Measurements from ENCODE around the gene RAN.
"Not testable (repeated sequence)": the region's sequence is repeated elsewhere in the genome, so short reads cannot be mapped to it uniquely, and the experiment has no call there.

Gene RAN

DNA sequence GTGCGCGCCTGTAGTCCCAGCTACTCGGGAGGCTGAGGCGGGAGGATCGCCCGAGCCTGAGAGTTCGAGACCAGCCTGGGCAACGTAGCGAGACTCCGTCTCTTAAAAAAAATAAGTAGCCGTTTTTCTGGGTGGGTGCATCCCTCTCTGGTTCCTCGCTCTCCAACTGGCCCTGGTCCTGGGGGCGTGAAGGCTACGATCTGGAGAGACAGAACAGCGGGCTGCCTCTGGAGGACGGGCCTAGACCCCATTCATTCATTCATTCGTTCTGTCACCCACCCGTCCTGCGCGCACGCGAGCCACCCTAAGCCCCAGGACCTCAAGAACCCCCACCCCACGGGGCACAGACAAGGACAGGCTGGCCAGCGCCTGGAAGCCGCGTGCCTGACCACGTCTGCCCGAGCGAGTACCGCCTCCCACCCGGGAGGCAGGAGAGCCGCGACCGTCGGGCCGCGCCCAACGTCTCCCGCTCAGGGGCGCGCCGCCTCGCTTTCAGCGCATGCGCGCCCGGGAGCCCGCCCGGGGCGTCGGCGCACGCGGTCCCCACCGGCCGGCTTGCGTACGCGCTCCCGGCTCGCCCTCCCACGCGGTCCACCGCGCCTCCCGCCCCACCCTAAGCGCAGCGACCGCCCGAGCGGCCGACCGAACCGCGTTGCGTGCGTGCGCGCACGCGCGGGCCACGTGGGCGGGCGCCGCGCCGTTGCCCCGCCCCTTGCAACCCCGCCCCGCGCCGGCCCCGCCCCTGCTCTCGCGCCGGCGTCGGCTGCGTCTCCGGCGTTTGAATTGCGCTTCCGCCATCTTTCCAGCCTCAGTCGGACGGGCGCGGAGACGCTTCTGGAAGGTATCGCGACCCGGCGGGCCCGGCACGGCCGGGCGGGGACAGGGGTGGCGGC is at the start of gene RAN:
RAN (plus strand) TSS at position 781 of the 893 bp plus-strand sequence. CDS start 528 bp downstream, outside the sequence.
- DNase-seq = peak; percentile 26

DNA sequence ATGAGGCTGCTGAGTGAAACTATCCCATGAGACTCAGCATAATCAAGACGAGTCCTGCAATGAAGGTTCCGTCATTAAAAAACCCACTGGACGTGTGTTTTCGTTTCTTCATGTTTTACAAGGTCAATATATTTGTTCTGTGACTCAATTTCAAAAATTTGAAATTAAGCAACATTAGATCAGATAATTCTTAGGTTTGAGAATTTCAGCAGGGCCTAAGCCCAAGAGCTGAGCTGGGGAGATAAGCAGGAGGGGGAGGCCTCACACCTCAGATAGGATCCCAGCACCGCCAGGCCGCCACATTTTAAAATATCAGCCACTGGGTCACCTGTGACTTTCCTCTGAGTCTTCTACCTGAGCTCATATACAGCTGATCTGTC is 46.1 kb upstream of the RAN start:
- no peak for DNase-seq

DNA sequence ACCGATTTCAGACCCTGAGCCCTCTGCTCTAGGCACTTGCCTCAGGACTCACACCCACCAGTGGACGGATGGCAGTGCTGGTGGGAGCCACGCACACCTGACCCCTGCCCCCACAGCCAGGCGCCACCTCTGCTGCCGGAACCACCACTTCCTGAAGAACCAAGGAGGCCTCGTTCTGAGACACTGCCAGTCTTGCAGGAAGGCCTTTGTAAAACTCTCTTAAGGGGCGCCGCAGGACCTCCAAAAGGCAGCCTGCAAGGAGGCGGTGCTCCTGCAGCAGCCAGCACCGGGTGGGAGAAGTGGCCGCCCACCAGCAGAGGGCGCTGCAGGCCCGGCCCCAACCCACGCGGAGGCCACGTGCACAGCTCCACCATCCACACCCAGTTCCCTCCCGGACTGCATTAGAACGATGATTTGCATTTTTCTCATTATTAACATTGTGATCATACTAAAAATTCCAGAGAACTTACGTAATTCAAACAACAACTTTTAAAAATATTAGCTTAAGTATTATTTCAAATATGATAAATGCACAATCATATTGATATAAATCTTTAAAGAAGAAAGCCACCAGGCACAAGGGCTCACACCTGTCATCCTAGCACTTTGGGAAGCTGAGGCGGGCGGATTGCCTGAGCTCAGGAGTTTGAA is 45.6 kb upstream of the RAN start:
- DNase-seq = no peak

DNA sequence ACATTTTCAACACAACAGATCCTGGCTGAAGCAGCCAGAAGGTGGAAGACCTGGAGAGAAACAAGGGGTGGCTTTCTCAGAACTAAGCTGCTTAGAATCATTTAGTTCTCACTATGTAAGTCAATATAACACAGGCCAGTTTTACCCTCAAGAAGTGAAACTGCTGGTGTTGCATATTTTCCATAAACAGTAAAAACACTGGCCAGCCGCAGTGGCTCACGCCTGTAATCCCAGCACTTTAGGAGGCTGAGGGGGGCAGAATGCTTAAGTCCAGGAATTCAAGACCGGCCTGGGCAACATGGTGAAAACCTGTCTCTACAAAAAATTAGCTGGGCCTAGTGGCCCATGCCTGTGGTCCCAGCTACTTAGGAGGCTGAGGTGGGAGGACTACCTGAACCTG is 44.4 kb upstream of the RAN start:
- DNase-seq = no peak

DNA sequence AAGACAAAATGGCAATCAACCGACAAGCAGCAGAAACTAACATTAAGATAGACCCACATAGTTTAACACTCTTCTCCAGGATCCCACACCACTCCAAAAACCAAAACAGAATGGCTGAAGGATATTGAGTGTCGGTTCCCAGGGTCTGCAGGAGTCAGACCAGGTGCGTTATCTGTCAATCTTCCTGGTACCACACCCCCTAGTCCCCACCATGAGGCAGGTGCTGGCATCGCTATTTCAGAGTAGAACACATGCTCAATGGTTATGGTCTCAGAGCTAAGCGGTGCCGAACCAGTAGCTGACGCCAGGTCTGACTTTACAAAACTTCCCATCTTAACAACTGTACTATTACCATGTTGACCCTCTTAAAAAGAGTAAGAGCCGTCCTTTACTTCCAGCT is 43.0 kb upstream of the RAN start:
- DNase-seq = no peak

DNA sequence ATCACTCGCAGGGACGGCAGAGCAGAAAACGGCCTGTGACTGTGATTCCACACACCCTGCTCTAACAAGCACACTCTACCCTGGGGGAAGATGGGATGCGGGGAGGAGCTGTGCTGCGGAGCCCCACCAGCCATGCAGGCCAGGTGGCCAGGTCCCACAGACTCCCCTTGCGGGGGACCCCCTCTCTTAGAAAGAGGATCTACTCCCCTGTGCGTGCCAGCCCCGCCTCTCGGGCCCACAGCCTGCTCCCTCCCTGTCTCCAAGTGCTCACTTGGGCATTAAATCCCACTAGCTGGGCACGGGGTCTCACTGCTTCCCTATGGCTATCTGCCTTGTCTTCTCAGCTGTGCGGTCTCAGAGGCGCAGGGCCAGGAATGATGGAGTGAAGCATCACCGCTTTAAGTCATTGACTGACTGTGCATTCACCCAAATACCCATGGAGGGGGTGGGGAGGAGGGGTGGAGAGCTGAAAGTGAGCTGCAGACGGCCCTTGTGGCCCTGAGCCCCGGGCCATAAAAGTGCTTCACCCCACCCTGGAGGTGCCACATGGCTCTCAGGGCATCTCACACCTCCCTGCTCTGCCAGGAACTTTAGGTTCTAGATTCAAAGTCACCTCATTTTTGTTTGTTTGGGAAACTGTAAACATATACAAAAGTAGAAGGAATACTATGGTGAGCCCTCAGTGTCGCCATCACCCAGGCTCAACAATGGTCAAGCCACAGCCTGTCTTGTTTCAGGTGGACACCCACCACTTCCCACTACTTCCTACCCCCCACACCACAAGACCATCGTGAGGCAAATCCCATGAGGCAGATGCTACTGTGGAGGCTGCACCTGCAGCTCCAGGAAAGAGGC is 42.2 kb upstream of the RAN start:
- DNase-seq = no peak

DNA sequence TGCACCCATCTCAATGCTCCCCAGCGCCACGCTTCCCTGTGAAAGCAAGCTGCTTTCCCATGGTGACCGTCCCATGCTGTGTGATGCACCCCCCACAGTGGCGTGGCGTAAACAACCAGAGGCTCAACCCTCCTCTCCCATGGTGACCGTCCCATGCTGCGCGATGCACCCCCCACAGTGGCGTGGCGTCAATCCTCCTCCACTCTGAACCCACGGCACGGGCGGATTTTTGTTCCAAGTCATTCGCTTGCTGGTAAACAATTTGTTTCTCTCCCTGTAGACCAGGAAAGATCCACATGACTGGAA is 41.7 kb upstream of the RAN start:
- DNase-seq = no peak

DNA sequence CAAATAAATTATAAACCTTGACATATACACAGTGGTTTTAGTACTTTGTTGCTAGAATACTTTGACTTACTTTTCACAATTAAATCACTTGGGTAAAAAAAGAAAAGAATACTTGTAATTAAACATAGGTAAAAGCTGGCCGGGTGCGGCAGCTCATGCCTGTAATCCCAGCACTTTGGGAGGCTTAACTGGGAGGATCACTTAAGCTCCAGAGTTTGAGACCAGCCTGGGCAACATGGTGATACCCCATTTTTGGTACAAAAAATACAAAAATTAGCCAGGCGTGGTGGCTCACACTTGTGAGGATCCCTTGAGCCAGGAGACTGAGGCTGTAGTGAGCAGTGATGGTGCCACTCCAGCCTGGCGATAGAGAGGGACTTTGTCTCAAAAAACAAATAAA is 40.6 kb upstream of the RAN start:
- DNase-seq = no peak

DNA sequence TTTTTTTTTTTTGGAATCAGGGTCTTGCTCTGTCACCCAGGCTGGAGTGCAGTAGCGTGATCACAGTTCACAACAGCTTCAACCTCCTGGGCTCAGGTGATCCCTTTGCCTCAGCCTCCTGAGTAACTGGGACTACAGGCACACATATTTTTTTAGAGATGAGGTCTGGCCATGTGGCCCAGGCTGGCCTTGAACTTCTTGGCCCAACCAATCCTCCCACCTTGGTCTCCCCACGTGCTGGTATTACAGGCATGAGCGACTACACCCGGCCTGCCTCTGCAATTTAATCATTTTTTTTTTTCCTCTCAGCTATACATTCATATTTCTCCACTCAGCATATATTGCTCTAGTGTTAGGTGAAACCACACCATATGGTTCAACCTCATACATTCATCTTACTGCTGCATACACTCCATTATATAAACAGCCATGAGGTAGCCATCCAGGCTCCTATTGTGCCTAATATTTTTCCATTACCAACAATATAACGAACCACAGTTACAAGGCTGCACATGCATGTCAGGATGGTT is 39.9 kb upstream of the RAN start:
- no peak for DNase-seq

DNA sequence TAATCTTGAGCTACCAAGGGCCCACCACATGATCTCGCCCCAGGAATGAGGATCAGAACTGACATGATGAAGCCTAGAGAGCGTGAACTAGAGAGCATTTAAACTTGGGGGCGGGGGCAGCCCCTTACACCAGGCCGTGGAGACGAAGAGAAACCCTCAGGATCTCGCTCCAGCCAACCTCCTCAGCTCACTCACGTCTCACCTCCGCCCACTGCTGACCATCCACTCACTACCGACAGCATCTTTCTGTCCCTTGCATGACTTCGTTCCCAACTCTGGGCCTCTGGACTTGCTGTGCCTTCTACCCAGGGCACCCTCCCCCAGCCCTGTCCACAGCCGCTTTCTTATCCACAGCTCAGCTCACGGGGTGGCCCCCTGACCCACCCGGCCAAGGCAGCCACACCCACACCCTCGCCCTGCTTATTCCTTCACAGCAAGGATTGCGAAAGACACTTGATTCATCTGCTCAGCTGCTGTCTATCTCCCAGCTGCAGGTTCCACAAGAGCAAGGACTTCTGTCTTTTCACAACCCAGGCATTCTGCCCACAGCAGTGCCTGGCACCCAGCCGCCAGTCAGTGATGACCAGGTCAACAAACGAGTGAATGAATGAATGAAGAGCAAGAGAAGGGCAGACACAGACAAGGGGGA is 39.2 kb upstream of the RAN start:
- DNase-seq = no peak

DNA sequence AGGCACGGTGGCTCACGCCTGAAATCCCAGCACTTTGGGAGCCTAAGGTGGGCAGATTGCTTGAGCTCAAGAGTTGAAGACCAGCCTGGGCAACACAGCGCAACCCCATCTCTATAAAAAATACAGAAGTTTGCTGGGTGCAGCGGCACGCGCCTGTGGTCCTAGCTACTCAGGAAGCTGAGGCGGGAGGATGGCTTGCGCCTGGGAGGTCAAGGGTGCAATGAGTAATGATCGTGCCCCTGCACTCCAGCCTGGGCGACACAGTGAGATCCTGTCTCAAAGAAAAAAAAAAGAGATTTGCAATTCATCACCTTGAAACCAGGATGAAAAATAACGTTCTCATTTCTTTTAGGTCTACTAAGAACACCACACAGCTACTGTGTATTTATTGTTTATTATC is 36.9 kb upstream of the RAN start:
- DNase-seq = no peak

DNA sequence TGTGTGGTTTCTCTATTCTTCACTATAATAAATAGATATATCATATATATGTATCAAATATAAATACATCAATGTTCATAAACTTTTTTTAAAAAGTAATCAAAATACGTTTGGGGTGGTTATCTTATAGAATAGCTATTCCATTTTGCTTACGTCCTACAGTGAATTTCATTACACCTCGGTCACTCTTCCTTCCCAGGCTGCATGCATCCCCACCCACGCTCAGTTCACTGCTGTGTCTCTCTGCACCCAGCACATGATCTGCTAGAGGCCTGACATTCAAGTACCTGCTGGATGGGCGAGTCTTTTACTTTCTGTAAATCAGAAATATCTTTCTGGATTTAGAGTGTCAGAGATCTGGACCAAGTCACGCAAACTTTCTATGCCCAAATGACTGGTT is 36.4 kb upstream of the RAN start:
- no peak for DNase-seq

DNA sequence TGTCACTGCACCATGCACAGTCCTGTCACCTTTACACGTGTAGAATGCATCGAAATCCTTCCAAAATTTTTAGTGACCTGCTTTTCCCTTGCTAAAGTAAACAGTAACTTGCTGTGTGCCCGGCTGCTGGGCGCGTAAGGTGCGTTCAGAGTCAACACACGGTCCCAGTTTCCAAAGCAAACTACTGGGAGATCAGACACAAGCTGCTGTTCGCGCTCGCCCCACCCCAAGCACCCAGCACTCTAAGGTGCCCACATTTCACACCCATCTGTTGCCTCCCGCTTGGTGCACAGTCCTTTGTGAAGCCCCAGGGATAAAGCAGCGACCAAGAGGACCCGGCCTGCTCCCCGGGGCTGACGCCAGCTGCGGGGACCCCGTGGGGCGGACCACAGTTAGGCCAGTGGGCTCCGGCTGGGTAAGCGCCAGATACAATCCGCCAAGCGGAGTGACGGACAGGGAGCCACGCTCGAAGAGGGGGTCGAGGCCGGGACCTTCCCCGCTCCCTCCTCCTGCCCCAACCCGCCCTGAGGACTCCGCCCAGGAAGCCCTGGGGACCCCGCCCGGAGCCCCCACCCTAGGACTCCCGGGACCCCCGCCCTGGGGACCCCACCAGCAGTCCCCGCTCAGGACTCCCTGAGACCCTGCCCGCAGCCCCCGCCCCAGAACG is 33.4 kb upstream of the RAN start:
- no peak for DNase-seq

DNA sequence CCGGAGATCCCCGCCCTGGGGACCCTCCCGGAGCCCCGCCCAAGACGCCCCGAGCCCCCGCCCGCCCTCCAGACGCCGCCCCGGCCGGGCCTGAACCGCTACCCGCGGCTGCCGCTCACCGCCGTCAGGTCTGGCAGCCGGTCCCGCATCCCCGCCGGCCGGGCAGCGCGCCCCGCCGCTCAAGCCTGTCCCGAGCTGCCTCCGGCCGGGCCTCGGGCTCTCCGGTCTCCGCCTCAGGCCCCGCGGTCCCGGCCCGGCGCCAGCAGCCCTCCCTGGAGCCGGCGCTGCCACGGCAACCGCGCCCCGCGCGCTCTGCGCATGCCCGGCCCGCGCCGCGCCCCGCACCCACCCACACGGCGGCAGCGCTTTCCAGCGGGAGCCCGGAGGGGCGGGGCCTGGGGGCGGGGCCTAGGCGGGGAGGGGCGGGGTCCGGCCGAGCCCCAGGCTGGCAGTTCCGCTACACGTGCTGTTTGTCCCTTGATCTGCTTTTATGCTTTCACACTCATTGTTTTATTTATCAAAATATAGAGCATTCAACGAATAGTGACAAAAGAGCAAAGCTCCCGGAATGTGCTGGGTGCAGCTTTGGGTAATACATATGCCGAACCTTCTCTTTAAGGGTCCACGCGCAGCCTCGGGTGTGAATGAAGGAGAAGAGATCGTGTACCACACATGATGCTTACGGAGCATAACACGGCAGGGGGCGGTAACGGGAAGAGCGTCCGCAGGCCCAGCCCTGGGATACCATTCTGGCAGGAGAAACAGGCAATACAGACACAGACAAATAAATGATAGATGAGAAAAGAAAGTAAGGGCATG is 32.7 kb upstream of the RAN start, which contains the start of gene STX2:
STX2 (minus strand) TSS at position 300 of the 819 bp plus-strand sequence; CDS start at position 149, 151 bp downstream.
- DNase-seq = peak; percentile 19

DNA sequence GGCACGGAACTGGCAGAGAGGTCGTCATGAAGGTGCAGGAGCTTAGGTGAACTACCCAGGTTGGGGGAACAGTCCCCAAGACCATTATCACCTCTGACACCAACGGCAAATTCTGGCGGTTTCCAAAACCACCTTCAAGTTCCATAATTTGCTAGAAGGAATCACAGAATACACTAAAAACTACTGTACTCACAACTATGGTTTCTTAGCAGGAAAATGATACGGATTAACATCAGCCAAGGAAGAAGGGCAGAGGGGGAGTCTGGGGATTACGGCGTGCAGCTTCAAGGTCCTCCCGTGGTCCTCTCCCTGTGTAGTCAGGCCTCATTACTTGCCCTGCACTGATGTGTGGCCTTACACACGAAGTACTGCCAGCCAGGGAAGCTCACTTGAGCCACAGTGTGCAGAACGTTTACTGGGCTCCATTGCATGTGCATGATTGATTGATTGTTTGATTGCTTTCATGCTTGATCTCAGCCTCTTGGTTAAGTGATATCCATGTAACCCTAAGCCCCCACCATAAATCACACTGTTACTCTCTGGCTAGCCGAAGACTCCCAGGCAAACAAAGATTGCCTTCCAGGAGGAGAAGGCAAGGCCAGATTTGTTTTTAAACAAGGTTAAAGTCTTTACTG is 32.0 kb upstream of the RAN start:
- DNase-seq = no peak

DNA sequence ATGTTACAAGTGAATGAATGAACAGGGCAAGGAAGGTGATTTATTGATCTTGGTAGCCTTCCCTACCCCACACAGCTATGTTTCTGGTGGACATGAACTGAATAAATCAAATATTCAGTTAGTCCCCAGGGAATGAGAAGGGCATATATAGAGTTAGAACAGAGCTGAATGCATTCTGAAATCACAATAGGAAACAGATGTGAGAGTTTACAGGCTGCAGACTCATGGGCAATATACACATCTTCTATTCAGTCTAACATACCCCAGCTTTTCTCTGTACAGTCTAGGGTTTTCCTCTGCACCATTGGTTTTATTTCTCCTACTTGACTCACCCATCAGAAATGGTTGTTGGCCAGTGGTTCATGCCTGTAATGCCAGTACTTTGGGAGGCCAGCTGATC is 25.5 kb upstream of the RAN start:
- no peak for DNase-seq

DNA sequence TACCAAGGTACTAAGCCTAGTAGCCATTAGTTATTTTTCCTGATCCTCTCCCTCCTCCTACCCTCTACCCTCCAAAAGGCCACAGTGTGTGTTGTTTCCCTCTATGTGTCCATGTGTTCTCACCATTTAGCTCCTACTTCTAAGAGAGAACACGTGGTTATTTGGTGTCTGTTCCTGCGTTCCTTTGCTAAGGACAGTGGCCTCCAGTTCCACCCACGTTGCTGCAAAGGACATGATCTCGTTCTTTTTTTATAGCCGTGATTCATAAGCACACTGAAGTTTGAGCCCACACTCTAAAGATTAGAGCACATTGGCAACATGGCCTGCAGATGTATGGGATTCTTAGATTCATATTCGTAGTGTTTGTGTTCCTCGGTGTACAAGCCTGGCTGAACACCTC is 24.8 kb upstream of the RAN start:
- no peak for DNase-seq

DNA sequence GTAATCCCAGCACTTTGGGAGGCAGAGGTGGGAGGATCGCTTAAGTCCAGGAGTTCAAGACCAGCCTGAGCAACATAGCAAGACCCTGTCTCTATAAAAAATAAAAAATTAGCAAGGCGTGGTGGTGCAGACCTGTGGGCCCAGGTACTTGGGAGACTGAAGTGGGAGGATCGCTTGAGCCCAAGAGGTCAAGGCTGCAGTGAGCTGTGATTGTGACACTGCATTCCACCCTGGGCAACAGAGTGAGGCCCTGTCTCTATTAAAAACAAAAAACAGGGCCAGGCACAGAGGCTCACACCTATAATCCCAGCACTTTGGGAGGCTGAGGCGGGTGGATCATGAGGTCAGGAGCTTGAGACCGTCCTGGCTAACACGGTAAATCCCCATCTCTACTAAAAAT is 23.8 kb upstream of the RAN start:
- DNase-seq = not testable (repeated sequence)

DNA sequence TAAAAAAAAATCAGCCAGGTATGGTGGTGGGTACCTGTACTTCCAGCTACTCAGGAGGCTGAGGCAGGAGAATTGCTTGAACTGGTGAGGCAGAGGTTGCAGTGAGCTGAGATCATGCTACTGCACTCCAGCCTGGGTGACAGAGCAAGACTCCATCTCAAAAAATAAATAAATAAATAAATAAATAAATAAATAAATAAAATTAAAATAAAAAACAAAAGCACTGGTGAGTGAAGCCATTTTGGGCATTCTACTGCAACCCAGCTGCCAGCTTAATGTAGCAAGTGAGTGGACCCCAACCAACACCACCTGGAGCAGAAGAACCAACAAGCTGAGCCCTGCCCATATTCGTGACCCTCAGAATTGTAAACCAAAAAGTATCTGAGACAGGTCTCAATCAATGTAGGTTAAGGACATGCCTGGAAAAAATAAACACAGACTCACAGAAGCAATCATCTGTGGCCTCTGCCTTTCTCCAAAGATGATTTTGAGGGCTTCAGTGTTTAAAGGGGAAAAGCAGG is 23.0 kb upstream of the RAN start:
- not testable (repeated sequence) for DNase-seq

Data from cortex of kidney (tissue), 1 donor.